ENCODE measurements around the gene TEN1.
"Not testable (repeated sequence)": the region's sequence is repeated elsewhere in the genome, so short reads cannot be mapped to it uniquely, and the experiment has no call there.

The TEN1 gene, protein sequence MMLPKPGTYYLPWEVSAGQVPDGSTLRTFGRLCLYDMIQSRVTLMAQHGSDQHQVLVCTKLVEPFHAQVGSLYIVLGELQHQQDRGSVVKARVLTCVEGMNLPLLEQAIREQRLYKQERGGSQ

DNA sequence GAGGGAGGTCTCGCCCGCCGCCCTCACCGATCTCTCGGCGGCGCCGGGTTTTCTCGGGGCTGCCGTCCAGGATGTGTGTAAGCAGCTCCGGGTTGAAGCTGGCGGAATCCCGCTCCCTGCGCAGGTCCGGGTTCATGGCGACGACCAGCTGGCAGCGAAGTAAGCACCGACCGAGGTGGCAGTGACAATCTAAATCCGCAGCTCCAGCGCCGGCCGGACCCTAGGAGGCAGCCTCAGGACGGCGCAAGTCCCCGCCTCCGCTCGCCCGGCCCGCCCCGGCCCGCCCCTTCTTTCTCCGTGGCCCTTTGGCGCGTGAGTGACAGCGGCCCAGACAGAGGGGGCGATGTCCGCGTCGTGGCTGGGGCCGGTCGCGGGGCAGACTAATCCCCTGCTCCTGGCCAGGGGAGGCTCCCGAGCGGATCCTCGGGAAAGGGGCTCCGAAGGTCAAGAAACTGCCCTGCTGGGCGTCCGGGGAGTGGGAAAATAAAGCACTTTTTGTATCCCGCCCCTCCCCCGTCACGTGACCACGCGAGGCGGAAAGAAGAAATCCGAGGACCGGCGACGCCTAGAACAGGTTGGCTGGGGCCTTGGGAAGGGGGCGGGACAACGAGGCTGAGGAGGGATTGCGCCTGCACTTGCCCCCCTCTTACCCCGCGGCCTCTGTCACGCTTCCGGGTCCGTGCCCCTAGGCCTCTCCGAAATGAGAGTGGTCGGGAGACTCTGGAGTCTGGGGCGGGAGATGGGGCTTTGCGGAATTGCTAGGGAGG is at the start of gene TEN1, which contains the start of gene ACOX1:
Gene TEN1 (plus strand): TSS at position 303 of the 767 bp plus-strand sequence. CDS start 6,953 bp downstream, outside the sequence.
Gene ACOX1 (minus strand): TSS at position 229 of the 767 bp plus-strand sequence. CDS start 93 bp downstream, at position 136.
- peak; percentile 99 for DNase-seq

DNA sequence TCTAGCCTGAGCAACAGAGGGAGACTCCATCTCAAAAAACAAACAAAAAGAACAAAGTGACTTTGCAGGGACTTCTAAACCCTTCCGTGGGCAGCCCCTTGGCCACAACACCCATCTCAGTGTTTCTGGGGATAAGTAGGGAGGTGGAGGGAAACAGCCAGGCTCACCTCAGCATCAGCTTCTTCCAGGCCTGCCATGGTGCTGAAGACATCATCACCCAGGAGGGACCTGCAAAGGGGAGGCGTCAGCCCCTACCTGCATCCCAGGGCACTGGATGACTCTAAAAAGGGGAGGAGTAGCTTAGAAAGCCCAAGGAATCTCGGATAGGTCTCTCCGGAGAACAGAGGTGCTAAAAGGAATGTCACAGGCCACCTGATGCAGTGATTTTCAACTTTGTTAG is 48.0 kb upstream of the TEN1 start:
- DNase-seq: no peak

DNA sequence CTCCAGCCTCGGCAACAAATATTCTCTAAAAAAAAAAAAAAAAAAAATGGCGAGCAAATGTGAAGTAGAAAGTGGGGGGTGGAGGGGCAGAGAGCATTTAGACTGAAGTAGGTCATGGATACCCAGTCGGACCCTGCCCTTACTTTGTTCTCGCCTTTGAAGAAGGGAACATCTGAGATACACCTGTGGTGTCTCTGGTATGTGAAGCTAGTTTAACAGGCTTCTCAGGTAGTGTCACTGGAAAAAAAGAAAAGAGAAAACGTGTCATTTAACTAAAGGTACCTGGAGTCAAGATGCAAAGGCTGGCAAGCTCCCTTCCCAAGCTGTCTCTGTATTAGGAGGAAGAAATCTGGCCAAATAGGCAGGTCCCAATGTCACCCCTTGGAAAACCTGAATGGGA is 46.2 kb upstream of the TEN1 start:
- no peak for DNase-seq

DNA sequence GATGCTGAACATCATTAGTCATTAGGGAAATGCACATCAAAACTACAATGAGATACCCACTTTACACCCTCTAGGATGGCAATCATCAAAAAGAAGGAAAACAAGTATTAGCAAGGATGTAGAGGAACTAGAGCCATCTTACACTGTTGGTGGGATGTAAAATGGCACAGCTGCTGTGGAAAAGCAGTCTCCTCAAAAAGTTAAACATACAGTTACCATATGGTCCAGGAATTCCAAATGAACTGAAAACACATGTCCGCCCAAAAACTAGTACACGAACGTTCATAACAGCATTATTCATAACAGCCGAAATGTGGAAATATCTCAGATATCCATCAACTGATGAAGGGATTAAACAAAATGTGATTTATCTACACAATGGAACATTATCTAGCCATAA is 45.2 kb upstream of the TEN1 start:
- no peak for DNase-seq

DNA sequence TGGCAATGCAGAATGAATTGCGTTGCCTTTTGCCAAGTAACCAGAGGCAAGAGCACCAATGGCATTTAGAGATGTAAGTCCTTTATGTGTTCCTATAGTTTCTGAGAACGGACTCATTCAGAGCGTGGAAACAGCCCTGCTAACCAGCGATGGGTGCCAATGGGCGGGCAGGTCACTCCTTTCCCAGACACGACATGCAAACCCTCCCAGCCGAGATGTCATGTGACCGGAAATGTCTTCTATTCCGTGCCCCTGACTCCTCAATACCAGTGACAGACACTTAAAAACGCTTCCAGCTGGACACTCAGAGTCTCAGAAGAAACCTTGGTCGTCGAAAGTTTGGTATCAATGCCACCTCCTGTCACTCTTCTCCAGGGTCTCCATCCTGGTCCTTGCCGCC is 41.4 kb upstream of the TEN1 start:
- no peak for DNase-seq

DNA sequence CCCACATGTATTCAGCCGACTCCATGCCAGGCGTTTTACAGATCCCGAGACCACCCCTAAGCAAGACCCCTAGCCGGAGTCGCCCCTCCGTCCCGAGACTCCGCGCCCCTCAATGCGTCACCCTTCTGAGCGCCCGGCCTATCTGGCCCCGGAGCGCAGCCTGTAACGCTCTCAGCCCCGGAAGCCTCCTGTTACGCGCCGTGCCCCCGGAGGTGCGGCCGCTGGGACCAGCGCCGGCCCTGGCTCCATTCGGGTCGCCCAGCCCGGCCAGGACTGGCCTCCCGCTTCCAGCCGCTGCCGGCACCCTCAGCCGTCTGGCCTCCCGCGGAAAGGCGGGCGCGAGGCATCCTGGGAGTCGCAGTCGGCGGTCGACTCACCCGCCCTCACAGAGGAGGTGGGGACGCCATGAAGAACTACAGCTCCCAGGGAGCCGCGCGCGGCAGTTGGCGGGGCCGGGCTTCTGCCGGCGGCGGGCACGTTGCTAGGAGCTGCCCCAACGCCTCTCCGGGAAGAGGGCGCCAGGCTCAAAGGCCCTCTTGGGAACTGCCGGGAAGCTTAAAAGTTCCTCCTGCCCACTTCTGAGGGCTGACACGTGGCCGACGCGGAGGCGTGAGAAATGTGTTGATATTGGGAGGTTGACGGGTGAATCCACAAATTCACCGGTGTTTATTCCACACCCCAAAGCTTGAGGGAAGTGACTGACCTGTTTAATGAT is 38.2 kb upstream of the TEN1 start, which contains the start of gene FBF1:
Gene FBF1 (minus strand): TSS at position 316 of the 715 bp plus-strand sequence. CDS start 2,893 bp downstream, outside the sequence.
- peak; percentile 95 for DNase-seq

DNA sequence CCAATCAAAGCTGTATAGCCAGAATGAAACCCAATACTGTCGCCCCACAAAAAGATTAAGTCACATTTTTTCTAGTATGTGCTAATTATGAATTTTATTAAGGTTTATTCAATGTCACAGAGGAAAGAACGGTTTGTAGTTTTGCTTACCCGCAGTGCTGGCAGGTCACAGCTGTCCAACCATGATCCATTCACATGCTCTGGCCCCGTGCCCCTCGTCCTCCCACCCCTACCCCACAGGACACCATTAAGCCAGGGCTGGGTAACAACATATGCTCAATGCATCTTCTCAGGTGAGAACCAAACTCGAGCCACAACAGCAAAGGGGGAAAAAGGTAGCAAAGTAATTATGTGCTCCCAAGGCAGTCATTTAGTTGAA is 37.6 kb upstream of the TEN1 start:
- DNase-seq: no peak

DNA sequence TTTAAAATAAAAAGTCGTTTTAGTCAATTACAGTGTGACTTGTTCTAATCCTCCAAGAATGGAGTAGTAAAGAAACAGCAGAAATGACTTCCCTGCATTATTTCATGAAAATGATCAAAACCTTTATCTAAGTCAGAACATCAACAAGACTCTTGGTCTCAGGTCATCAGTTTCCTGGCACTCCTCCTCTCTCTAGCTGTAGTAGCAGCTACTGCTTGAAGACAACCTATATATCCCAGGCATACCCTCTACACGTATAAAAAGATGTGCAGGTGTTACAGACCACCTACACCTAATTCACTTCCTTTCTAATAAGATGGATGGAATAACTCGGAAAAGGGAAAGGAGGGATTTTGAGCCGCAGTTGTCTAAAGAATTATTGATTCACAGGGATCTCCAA is 36.6 kb upstream of the TEN1 start:
- no peak for DNase-seq

DNA sequence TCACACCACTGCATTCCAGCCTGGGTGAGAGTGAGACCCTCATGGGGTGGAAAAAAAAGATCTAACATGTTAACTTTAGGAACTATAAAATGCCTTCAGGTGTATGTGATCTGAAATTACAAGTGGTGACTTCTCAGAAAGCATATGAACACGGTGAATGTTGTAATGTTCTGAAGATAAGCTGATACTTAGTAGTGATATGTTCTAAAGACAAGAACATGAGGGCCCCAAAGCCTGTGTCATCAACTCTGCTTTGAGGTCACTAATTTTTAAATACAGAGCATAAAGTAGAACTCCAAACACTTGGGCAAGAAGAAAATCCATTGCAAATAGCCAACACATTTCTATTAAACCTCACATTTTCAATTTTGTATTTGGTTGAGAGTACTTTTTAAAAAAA is 35.5 kb upstream of the TEN1 start:
- DNase-seq: no peak

DNA sequence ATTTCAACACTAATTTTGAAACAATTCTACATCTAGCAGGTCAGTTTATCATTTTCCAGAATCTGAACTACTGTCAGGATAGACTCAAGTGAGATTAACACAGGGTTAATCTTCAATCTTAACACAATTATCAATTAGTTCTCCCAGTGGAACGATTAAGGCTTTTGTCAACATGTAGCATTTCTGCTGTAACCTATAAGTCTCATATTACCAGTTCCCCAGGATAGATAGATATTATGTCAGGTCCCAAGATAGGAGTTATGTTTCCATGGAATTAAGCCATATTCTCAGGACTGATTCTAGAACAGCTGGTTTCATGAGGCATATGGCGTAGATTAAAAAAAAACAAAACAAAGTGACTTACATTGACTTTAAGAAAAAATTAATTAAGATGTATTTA is 33.8 kb upstream of the TEN1 start:
- no peak for DNase-seq

DNA sequence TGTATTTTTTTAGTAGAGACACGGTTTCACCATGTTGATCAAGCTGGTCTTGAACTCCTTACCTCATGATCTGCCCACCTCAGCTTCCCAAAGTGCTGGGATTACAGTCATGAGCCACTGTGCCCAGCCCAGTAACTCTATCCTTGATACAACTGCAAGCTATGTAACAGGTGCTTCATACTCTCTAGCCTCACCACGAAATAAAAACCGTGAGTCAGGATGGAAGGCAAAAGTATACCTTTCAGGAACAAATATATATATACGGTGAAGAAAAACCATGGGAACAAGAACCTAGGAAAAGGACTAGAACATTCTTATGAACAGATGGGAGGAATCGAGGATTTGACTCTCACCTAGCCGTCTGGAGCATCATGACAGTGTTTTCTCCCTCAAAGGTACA is 28.6 kb upstream of the TEN1 start:
- no peak for DNase-seq

DNA sequence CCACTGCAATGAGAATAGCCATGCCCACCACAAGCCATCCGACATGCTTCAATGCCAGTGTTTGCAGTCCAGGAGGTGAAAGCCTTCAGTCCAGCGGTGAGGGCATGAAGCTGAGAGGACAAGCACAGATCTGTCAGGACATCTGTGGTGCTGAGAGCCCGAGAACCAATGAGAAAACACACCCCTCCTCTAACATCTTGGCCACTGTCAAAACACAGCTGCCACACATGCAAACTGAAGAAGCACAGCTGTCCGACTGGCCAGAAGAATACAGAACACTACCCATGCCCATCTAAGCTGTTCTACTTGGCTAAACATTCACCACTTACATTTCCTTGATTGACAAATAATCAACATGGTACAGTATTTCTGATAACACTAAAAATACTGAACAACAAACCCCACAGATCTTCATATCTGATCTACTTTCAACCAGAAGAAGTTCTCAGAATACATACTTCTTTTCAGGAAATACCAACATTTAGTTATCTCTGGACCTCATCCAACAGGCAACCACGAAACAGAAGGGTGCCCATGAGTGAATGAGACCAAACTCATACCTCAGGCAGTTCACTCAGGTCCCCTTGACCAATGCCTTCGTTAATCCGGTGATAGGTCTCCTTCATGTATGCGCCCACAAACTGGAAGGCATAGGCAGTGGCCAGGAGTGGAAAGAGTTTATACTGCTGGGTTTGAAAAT is 28.0 kb upstream of the TEN1 start:
- DNase-seq: no peak

DNA sequence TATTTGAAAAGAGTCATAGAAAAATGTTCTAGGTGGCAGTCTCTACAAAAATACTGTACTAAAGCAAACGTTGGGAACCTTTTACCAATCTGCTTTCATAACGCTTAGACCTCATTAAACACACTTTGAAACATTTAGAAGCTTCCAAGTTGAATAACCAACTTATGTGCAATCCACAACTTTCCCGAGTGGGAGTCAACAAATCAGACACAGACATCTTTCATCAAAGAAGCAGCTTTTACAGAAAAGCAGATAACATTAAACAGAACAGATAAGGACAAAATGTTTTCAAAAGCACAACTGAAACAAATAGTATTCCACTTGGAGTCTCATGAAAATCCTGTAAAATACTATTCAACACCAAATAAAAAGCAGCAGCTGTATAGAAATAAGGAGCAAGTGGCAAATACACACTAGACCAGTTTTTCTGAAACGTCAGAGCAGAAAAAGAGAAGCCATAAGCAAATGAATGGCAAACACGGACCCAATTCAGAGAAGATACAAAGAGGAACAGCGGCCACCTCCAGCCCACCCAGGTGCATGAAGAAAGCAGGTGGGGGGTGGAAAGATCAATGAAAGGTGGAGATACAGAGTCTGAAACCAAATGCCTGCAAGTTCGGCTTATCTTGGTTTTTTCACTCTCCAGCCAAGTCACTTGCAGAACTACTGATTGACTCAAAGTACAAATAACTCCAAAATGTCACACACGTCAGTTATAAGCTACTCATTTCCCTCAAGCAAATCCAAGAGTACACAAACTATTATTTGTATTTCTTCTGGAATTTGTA is 19.8 kb upstream of the TEN1 start:
- DNase-seq: no peak

DNA sequence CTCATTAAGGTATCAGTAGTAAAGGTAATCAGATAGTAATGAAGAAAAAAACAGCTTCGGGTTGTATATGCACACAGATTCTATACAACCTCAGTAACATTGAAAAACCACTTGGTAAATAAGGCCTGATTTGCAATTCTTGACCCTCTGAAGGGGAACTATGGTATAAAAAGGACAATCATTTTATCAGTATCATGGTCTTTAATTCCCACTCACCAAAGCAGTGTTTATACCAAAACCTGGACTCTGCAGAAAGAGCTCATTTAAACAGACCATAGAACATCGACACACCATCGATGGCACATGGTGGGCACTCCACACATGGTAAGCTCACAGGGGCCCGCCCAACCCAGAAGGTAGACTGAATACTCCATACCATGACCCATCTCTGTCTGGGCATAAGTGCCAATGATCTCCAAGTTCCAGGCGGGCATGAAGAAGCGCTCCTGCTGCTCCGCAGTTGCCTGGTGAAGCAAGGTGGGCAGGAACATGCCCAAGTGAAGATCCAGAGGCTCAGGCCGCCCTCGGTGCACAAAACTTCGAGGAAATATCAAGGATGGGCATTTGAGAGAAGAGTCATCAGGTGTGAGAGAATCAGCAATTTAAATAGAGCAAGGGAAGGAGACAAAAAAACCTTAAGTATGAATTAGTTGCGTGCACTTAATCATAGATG is 19.1 kb upstream of the TEN1 start:
- DNase-seq: no peak

DNA sequence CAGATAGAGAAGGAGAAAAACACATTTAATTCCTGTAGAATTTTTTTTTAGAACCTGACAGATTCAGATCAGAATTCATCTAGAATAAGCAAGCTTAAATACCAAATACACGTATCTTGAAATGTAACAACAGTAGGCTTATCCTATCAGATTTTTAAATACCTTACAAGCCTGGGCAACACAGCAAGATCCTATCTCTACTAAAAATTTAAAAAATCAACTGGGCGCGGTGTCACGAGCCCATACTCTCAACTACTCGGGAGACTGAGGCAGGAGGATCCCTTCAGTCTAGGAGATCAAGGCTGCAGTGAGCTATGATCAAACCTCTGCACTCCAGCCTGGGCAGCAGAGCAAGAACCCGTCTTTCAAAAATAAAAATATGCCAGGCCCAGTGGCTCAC is 13.6 kb upstream of the TEN1 start:
- no peak for DNase-seq

DNA sequence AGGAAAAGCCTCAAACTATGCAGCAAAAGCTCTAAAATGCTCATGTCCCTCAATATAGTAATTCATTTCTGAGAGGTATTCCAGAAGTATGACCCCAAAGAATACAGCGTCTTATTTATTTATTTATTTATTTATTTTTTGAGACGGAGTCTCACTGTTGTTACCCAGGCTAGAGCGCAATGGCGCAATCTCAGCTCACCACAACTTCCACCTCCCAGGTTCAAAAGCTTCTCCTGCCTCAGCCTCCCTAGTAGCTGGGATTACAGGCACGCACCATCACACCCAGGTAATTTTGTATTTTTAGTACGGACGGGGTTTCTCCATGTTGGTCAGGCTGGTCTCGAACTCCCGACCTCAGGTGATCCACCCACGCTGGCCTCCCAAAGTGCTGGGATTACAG is 10.0 kb upstream of the TEN1 start:
- not testable (repeated sequence) for DNase-seq

DNA sequence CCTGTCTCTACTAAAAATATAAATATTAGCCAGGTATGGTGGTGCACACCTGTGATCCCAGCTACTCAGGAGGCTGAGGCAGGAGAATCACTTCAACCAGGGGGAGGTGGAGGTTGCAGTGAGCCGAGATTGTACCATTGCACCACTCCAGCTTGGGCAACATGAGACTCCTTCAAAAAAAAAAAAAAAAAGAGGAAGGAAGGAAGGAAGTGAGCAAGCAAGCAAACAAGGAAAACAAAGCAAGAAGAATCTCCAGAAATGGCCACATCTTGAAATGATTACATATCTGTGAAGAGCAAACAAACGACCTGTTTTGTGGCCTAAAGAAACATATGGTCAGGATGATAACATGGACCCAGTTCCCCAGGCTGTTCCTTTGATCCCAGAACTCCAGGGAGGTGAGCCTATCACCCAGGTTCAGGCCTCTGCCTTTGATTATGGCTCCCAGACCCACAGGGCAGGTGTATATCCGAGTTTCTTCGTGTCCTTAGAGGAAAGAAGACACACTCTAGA is 9.0 kb upstream of the TEN1 start:
- DNase-seq: no peak

DNA sequence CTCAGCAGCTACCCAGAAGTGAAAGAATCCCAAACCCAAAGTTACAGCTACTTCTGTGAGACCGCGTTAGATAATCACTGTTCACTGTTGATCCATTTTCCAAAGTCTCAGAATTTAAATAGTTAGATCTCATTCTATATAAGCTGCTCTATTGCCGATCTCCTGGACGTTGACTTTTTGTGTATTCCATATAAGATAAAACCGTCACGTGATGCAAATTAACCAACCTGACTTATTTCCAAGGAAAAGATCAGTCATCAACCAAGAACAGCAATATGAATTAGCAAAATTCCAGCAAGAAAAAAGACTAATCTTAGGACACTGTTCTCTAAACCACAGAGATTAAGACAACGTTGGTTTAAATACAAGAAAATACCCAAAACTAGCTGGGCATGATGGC is 8.4 kb upstream of the TEN1 start:
- no peak for DNase-seq

DNA sequence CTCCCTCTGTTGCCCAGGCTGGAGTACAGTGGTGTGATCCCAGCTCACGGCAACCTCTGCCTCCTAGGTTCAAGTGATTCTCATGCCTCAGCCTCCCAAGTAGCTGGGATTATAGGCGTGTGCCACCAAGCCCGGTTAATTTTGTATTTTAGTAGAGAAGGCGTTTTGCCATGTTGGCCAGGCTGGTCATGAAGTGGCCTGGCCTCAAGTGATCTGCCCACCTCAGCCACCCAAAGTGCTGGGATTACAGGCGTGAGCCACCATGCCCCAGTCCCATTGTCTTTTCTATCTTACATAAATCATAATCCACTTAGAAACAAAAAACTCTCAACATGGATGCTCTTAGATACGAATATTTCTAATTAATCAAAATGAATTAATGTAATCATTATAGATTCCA is 3.9 kb upstream of the TEN1 start:
- not testable (repeated sequence) for DNase-seq

DNA sequence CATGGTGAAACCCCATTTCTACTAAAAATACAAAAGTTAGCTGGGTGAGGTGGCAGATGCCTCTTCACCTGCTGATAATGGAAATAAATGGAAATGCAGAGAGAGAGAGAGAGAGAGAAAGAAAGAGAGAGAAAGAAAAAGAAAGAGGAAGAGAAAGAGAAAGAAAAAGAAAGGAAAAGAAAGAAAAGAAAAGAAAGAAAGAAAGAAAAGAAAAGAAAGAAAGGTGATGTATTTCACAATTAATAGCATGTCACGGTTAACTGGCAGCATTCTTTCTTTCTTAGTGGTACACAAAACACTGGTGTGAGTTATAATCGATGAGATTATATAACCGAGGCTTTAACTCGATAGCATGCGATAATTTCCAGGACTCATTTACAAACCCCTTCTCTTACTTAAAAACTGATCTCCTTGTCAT is 3.3 kb upstream of the TEN1 start:
- no peak for DNase-seq

DNA sequence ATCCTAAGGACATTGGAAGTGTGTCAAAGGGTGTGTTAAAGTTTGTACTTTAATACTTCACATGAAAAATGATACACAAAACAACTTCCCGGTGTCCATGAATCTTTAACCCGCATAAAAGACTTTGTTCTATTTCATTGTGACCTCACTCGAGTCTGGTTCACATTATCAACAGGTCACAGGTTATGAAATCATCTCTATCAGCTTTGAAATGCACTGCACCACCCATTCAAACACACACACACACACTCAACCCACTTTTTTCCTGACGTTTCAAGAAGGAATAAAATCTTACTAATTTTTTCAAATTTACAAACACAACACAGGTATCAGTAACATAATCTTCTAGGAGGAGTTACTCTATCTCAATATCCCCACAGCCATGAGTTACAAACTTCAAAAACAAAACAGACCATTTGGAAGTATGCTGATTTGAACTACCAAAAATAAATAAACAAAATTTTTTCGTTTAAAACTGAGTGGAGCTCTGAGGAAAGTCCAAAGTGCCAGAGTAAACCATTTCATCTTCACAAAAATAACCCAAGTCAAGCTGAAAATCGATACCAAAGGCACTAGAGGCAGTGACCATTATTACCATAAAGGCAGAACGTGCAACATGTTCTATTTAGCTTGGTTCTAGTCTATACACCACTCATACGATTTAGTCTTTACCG is 2.7 kb upstream of the TEN1 start:
- no peak for DNase-seq
